Spleen (tissue), 7 donors: Measurements from ENCODE around the gene DLG2.
"Not testable (repeated sequence)": the region's sequence is repeated elsewhere in the genome, so short reads cannot be mapped to it uniquely, and the experiment has no call there.

Experiments
- CTCF ChIP-seq, 11 experiments: fragments of 200-600 bp in 7 of 11; fragments of 450-650 bp in 4 of 11; sonication (generic) in 4 of 11; IDR thresholded peaks in 8 of 11; conservative IDR thresholded peaks in 3 of 11; 1 replicate in 7 of 11; 2 replicates in 4 of 11; pipeline versions ENCODE4 v1.4.0 to v1.8.0; 2016 to 2021; ENCODE audit warnings: antibody characterized with exemption in 11 of 11, inconsistent platforms in 4 of 11, mild to moderate bottlenecking in 1 of 11
- POLR2A ChIP-seq, 3 donors: fragments of 450-650 bp; IDR thresholded peaks; one replicate each; pipeline ENCODE4 v1.5.1; 2017; ENCODE audit warnings: antibody characterized with exemption in 3 of 3, mild to moderate bottlenecking in 1 of 3
- donor health status: DM: no; HTN: no; CAD: no; lungs with moderate emphysema.
- donor health status: DM: no; HTN: no; CAD: no.
- donor health status: DM: no; HTN: no; CAD: no.

GRCh38 chr11:85110246-85110645 is 516.9 kb downstream of the DLG2 start:
- not testable (repeated sequence) for TF ChIP-seq POLR2A (IDR thresholded peaks at IDR 0.05); CTCF (IDR thresholded peaks at IDR 0.05 in 8 of 11, conservative IDR thresholded peaks at IDR 0.05 in 3 of 11)
